Measurements from ENCODE around the gene KDM4C. TPM values are rescaled to one million over a fixed set of nuclear protein-coding genes. Genes with fewer than 3 reads are reported as not detected.

KDM4C gene
- total and polyA plus RNA-seq, 2 of the 4 experiments (the other 2 are of a cell fraction): 11.8 to 23.8 TPM

DNA sequence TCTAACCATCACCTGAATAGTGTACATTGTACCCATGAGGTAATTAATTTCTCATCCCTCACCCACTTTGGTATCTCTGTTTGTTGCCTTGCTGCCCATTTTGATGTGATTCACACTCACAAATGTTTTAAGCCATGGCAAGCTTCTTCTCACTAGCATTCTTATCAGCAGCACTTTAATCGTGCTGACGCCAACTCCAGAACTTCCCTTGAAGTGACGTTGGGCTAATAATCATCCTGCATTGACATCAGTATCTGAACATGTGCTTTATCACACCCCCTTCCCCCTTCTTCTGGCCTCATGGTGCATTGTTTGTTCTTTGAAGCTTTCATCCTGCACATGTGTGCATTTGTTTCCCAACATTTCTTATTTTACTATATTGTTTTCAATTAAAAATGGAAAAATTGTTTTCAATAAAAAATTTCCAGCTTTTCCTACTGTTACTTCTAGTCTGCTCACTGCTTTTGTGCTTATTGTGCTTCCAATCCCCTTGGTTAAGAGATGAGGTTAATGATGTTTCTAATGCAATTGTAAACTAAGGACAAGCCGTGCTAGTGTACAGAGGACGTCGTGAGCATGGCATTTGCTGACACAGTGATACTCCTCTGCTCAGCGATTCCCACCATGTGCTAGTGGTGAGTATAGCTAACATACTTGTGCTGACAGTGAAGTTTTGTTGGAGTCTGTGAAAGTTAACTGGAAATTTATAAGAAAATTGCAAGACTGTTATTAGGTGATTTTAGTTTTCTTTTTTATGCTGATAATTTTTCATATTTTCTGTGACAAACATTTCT is 238.5 kb downstream of the KDM4C start:
- CTCF ChIA-PET: no interaction called here

More for the DNA sequence above, 238.5 kb downstream of the KDM4C start:
- Histone ChIP-seq H3K27me3 (ENCODE audit: control insufficient read depth, insufficient read depth, low read length) (no peaks in the 10 kb centered on the region), H3K14ac (replicated peaks; ENCODE audit: low read depth, low read length) (no peak overlapping the region), H2AFZ (replicated peaks; ENCODE audit: low read length, poor library complexity) (no peak overlapping the region), H3K9me3 (ENCODE audit: control insufficient read depth, insufficient read depth, low read length) (no peaks in the 10 kb centered on the region), H3K4ac (ENCODE audit: low read depth, low read length) (no peak overlapping the region), H3K56ac (ENCODE audit: extremely low read depth, insufficient read depth, low read length) (no peak overlapping the region), H3K23ac (ENCODE audit: low read depth, low read length) (no peak overlapping the region), H3K4me1 (ENCODE audit: control insufficient read depth, insufficient read depth, low read length) (no peaks in the 10 kb centered on the region), H3K4me3 (ENCODE audit: insufficient read depth, low read depth, low read length) (no peak overlapping the region), H4K91ac (ENCODE audit: insufficient read depth, low read depth, low read length) (no peak overlapping the region), H2BK120ac (ENCODE audit: low read depth, low read length) (no peak overlapping the region), H4K5ac (ENCODE audit: low read depth, low read length) (no peak overlapping the region), H3K18ac (ENCODE audit: low read depth, low read length) (no peak overlapping the region), H4K20me1 (ENCODE audit: insufficient read depth, low read length) (no peaks in the 10 kb centered on the region), H2BK15ac (ENCODE audit: low read depth, low read length) (no peak overlapping the region), H3K36me3 (ENCODE audit: control insufficient read depth, insufficient read depth, low read length) (peaks cover 8% of the 10 kb centered on the region), H4K8ac (ENCODE audit: low read depth in 2 of 2, low read length in 2 of 2) (no peak overlapping the region), H3K79me1 (ENCODE audit: low read depth in 1 of 2, low read length in 2 of 2) (no peaks in the 10 kb centered on the region; a peak in 1 of 4 replicates), H3K27ac (ENCODE audit: insufficient read depth, low read length) (no peak overlapping the region), H3K4me2 (ENCODE audit: low read depth, low read length) (no peak overlapping the region), H3K9me1 (ENCODE audit: insufficient read depth, low read length) (no peaks in the 10 kb centered on the region; the same call in 1 of the 2 replicates), H2BK20ac (ENCODE audit: low read depth, low read length) (no peak overlapping the region), H3K9ac (ENCODE audit: low read depth, low read length) (no peak overlapping the region), H2BK5ac (ENCODE audit: low read depth, low read length, poor library complexity, severe bottlenecking) (no peak overlapping the region), H2AK5ac (ENCODE audit: low read depth, low read length) (no peak overlapping the region), H2AK9ac (replicated peaks; ENCODE audit: low read depth, low read length, poor library complexity) (no peak overlapping the region)
- in situ Hi-C loops (cut with MboI; ENCODE audit: low sequenced_read_pairs): no loop called here
- DNase-seq (no peak), ATAC-seq (ENCODE audit: low read depth) (no peak)
- POLR2A ChIA-PET (ENCODE audit: unreplicated experiment): no interaction called here
- intact Hi-C loops (cut with micrococcal nuclease): no loop called here
- dilution Hi-C loops (cut with HindIII; ENCODE audit: low sequenced_read_pairs, unreplicated experiment): no loop called here
- 80% methylated on average over 7 of the region's 7 CpGs; no CpG with 5 or more reads in 1 of the 2 experiments for WGBS, 2 experiments (ENCODE audit: extremely low coverage in 2 of 2, insufficient read length in 1 of 2)
- BruUV-seq (replicated peaks): no TSS peak
- TF ChIP-seq POLR2A (IDR thresholded peaks at IDR 0.05; ENCODE audit: low read depth, low read length) (no peak), MAFK (IDR thresholded peaks at IDR 0.05; ENCODE audit: low read depth, low read length) (peak; percentile 37), CHD1 (IDR thresholded peaks at IDR 0.05; ENCODE audit: low read depth, low read length) (no peak), NFE2L2 (IDR thresholded peaks at IDR 0.05; ENCODE audit: low read depth, low read length) (no peak)
